OCI-LY1 (cell line): ENCODE data around the gene CIRBP.

Experiments used
- CTCF ChIP-seq: fragments of 200-600 bp; sonication (generic), shearing (Covaris generic); IDR thresholded peaks from 2 replicates; pipeline ENCODE4 v1.5.1; 2017; ENCODE audit warnings: mild to moderate bottlenecking, antibody characterized with exemption, low read length, moderate library complexity, mixed read lengths
- EZH2 ChIP-seq: fragments of 200-600 bp; sonication (generic), shearing (Covaris generic); IDR thresholded peaks from 2 replicates; pipeline ENCODE4 v1.8.0; 2017; ENCODE audit warnings: borderline replicate concordance, mixed run types, mild to moderate bottlenecking, antibody characterized with exemption, low read length, moderate library complexity, mixed read lengths

GRCh38 chr19:1317274-1318003, 48.3 kb downstream of the CIRBP start:
- TF ChIP-seq CTCF (no peak), EZH2 (no peak)
